ENCODE data around the gene CELA2A. TPM values are rescaled to one million over a fixed set of nuclear protein-coding genes. Genes with fewer than 3 reads are reported as not detected.
"Not testable (repeated sequence)": the region's sequence is repeated elsewhere in the genome, so short reads cannot be mapped to it uniquely, and the experiment has no call there.

The CELA2A gene
- total RNA-seq, 1 donor from 2014 or later: not detected

DNA sequence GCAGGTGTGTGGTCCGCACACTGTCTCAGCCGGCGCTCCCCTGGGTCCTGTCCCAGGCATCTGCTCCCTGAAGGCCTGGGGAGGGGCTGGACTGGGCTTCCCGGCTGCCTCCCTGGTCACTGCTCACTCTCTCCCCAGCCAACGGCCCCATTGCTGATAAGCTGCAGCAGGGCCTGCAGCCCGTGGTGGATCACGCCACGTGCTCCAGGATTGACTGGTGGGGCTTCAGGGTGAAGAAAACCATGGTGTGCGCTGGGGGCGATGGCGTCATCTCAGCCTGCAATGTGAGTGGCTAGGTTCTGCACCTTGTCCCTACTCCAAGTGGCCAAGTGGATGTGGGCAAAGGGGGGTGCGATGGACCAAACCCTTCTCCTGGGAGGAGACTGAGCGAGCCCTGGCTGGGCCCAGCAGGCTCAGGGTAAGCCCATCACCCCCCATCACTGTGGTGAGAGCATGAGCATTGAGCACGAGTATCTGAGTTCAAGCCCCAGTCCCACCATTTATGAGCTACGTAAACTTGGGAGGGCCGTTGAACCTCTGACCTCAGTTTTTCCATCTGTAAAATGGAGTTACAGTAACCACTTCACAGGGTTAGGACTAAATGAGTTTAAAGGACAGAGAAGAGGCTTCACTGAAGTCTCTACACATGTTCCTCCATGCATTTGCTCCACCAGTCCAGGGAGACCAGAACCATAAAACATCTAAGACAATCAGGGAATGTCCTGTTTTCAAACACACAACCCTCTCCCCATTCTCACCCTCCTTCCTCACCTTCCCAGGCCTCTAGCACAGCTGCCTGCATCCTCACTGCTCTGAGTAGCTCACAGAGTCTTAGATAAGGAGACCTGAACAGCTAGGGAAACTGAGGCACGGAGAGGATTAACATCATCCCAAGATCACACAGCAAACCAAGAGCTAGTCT is 11.8 kb upstream of the CELA2A start:
- DNase-seq (ENCODE audit: low read depth): no peak

DNA sequence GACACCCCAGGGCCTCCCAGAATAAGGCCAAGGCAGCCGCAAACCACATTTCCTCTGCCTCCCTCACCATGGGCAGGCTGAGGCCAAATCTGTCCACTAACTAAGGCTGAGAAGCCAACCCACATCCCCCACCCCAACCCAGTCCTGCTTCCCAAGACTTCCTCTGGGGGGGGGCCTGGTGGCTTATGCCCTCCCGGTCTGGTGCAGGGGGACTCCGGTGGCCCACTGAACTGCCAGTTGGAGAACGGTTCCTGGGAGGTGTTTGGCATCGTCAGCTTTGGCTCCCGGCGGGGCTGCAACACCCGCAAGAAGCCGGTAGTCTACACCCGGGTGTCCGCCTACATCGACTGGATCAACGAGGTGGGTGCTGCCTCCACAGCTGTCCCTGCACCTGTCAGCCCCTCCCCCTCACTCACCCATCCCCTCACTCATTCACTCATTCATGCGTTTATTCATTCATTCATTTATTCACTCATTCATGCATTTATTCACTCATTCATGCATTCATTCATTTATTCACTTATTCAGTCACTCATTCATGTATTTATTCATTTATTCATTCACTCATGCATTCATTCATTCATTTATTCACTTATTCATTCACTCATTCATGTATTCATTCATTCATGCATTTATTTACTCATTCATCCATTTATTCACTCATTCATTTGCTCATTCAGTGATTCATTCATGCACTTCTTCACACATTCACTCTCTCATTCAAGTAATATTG is 11.0 kb upstream of the CELA2A start:
- DNase-seq (ENCODE audit: low read depth): no peak

DNA sequence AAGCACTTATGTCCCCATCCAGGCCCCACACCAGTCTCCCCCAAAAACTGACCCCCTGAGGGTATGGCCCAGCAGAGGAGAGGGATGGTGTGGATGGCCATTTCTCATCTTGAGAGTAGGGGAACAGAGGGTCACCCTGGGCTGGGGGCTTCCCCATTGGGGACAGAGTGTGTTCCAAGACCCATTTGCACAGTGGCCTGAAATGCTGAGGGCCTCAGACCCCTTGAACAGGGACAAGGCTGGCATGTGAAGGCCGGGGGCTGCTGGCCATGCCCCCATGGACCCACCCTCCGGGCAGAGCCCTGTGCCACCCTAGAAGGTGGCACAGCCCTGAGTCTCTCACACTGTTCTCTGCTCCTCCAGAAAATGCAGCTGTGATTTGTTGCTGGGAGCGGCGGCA is 10.3 kb upstream of the CELA2A start:
- DNase-seq (ENCODE audit: low read depth): no peak

DNA sequence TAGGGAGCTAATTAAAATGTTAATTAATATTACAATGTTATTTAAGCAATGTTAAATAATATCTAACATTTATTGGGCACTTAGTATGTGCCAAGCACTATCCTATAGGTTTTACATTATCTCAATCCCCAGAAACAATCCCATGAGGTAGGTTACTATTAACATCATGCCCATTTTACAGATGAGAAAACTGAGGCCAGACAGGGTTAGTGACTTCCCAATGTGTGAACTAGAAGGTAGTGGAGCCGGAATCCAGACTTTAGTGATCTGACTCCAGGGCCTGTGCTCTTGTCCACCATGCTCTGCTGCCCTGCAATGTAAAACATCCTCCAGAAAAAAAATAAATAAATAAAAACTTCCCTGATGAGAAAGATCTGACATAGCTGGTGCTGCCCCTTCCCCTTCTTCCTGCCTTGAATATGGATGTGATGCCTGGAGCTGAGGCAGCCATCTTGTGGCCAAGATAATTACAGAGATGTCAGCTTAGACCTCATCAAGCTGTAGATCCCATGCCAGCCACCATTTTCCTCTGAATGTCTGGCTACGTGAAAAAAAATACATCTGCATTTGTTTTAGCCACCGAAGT is 7.6 kb upstream of the CELA2A start:
- DNase-seq (ENCODE audit: low read depth): no peak

DNA sequence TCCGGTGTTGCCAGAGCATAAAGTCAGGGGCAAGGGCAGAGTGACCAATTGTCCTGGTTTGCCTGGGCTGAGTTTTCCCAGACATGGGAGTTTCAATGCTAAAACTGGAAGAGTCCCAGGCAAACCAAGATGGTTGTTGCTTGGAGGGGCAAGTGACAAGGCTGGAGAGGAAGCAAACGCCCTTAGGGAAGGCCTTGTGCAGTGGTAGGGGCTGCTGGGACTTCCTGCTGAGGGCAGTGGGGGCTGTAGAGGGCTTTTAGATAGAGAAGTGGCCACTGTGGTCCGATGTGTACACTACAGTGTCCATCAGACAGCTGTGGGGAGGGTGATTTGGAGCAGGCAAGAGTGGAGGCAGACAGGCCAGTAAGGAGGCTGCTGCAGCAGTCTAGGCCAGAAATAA is 7.0 kb upstream of the CELA2A start:
- DNase-seq (ENCODE audit: low read depth): no peak

DNA sequence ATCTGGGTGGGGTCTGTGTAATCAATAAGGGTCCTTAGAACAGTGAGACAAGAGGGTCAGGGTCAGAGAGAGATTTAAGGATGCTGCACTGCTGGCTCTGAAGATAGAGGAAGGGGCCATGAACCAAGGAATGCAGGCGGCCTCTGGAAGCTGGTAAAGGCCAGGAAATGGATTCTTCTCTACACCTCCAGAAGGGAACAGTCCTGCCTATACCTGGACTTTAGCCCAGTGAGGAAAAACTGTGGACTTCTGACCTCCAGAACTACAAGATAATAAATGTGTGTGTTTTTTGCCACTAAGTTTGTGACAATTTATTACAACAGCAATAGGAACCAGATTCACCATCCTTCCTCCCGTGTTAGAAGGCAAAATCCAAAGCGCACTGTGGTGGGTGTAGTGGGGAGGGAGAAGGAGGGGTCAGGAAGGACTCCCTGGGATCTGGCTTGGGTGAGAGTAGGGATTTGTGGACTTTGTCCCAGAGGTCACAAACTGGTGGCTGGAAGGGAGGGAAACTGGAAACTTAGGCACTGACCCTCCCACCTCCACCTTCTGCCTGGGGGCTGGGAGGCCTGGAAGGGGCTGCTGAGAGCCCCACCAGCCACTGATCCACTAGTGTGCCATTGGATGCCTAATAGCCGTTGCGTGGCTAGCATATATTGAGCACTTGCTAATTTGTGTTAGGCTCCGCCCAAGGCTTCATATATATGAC is 5.4 kb upstream of the CELA2A start:
- no peak for DNase-seq (ENCODE audit: low read depth)

DNA sequence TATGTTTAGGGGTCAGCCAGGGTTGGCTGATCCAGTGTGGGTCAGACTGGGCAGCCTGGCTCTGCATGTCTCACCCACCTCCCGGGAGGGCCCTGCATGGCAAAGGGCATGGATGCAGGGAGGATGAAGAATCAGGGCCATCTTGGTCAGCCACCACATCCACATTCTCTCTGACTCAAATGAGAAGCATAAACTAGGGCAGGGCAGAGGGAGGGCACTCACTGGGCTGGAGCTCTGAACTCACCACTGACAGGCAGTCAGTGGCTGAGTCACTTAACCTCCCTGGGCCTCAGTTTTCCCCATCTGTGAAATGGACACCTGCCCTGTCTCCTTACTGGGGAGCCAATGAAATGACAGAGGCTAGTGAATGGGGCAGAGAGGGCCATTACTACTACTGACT is 4.3 kb upstream of the CELA2A start:
- DNase-seq (ENCODE audit: low read depth): no peak

DNA sequence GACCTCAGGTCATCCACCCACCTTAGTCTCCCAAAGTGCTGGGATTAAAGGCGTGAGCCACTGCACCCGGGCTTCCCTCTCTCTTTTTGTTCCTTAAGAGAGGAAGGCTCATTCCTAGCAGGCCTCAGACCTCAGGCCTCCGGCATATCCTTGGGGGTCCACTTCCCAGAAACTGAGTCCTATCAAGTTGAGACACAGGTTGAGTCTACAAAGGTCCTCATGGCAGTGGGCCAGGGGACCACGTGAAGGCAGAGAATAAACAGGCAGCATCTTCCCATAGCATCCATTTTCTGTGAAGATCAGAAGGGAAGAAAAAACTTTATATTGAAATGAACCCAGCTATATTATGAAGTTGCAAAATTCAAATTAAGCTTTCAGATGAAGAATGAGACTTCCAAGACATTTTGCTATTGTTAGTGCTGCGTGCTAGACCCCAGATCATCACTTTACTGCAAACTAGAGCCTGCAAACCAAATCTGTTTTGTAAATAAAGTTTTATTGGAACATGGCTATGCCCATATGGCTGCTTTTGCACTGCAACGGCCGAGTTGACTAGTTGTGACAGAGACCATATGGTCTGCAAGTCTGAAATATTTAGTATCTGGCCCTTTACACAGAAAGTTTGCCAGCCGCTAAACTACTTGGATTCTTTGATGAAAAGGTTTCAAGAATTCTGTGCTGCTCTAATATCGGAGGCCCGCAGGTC is 3.5 kb upstream of the CELA2A start:
- DNase-seq (ENCODE audit: low read depth): no peak

DNA sequence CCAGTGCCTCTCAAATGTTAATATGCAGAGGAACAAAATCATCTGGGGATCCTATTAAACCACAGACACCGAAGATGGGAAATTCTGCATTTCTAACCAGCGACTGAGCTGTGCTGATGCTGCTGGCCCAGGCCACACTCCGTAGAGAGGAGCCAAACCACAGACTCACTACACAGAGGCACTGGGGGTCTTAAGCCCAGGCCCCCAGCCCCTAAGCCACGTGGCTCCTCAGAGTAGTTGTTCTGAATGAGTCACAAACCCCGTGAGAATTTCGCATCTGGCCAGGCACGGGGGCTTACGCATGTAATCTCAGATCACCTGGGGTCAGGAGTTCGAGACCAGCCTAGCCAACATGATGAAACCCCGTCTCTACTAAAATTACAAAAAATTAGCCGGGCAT is 2.8 kb upstream of the CELA2A start:
- no peak for DNase-seq (ENCODE audit: low read depth)

DNA sequence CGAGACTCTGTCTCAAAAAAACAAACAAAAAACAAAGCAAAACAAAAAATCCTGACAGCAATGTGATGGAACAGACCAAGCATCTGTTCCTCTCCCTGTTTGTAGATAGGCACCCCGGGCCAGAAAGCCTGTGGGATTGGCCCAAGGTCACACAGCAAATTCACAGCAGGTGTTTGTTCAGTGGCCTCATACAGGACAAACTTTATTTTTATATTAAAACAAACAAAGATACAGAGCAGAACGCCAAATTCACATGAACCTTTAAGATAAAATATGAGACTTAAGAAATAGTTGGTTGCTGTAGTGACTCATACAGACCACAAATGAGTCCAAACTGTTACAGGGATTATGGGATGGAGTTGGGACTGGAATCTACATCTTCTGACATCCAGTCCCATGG is 2.3 kb upstream of the CELA2A start:
- peak; percentile 53 for DNase-seq (ENCODE audit: low read depth)

DNA sequence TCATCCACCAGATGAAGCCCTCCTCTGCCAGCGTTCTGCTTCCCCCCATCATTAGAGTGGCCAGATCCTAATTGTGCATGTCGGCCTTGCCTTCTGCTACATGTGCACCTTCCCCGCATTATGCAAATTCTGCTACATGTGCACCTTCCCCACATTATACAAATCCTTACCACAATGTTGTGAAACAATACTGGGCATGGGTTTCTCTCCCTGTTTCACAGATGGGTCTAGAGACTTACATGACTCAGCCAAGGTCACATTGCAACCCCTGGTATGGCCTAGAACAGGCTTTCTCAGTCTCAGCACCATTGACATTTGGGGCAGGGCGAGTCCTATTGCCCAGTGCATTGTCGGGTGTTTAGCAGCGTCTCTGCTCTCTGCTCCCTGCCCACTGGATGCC is 1.0 kb upstream of the CELA2A start:
- DNase-seq (ENCODE audit: low read depth): no peak

DNA sequence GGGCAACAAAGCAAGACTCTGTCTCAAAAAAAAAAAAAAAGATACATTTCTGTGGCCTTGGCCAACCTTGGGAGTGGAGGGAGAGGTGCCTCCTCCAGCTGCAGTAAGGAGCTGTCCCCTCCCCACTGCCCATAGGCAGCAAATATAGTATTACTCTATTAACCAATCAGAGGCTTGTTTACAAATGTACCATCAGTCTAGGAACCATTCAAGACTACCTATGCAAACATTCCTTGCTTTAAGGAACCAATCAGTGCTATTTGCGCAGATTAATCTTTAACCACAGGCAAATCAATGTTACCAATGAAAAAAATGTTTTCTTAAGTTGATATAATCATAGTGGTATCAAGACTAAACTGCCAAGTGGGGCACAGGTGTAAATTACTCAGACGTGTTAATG is 1.1 kb downstream of the CELA2A start:
- DNase-seq (ENCODE audit: low read depth): no peak

DNA sequence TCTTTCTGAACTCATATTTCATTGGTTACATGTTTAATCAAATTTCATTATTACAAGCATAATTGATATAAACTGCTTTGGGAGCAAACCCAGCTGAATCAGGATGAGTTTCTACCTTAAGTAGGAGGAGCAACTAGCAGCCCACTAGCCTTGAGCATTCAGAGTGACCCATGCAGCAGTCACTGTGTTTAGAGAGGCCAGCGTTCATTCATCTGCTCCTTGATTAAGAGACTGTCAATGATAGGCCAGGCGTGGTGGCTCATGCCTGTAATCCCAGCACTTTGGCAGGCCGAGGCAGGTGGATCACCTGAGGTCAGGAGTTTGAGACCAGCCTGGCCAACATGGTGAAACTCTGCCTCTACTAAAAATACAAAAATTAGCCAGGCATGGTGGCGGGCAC is 1.9 kb downstream of the CELA2A start:
- not testable (repeated sequence) for DNase-seq (ENCODE audit: low read depth)

DNA sequence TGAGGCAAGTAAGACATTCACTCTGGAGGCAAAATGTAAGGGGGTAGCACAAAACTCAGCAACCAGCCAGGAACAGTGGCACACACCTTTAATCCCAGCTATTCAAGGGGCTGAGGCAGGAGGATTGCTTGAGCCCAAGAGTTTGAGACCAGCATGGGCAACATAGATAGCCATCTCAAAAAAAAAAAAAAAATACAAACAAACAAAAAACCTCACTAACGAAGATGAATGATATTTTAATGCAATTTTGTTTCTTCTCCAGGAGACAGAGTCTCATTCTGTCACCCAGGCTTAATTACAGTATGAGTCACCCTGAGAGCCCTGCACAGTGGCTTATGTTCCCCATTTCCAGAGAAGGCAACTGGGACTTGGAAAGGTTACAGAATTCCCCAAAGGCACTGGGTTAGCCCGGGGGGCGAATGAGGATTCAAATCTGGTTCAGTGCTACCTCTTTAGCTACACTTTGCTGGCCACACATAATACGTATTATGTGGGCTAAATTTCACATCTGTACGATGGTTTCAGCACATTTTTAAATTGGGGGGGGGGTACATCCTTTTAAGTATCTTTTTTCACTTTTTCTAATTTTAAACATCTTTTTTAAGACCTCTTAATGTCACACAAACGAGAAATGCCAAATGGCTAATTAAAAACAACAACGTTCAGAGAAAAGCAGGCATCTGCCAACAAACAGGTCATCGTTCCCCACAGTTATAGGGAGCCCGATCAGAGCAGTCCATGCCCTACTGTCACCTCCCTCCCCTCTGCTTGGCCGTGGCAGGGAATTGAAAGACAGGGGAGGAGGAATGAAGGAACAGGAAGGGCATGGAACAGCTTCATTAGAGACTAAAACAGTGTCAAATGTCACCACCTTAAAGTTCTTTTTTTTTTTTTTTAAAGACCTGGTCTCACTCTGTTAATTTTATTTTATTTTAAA is 3.5 kb downstream of the CELA2A start:
- peak; percentile 75 for DNase-seq (ENCODE audit: low read depth)

DNA sequence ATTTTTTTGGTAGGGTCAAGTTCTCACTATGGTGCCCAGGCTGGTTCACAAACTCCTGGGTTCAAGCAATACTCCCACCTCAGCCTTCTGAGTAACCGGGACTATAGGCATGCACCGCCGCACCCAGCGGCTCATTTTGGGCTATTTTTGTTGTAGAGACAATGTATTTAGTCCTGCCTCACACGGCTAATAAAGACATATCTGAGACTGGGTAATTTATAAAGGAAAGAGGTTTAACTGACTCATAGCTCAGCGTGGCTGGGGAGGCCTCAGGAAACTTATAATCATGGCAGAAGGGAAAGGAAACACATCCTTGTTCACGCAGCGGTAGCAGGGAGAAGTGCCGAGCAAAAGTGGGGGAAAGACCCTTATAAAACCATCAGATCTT is 4.2 kb downstream of the CELA2A start:
- no peak for DNase-seq (ENCODE audit: low read depth)

DNA sequence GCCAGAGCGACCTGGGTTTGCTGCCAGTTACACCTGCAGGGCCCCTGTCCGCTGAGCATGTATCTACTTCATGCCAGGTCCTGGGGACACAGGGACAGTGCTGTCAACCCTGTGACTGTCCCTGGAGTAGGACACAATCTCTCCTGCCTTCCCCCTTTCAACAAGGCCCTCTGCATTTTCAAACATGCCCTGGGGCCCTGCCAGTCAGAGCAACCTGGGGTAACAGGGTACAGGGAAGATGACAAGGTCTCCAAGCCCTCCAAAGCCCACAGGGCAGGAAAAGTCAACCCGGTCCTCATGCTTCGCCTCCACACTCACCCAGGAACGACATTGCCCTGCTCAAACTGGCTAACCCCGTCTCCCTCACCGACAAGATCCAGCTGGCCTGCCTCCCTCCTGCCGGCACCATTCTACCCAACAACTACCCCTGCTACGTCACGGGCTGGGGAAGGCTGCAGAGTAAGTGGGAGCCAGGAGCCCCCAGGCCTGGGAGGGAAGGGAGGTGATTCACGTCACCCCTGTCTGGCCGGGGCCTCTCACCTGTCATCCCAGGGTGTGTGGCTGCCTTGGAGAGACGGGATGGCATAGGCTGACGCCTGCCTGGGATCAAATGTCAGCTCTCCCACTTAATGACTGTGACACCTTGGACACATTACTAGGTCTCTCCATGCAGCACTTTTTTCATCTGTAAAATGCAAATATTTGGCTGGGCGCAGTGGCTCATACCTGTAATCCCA is 6.7 kb downstream of the CELA2A start:
- DNase-seq (ENCODE audit: low read depth): not testable (repeated sequence)

DNA sequence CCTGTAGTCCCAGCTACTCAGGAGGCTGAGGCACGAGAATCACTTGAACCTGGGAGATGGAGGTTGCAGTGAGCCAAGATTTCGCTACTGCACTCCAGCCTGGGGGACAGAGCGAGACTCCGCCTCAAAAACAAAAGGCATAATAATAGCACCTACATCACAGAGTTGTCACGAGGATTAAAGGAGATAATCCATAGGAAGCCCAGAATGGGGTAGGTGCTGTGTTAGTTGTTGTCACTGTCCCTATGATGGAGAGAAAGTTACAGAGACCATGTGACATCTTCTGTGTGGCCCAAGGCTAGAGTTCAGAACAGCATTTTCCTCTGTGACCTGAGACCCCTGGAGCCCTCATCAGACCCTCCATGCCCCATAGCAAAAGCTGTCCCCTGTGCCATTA is 7.4 kb downstream of the CELA2A start:
- DNase-seq (ENCODE audit: low read depth): not testable (repeated sequence)

DNA sequence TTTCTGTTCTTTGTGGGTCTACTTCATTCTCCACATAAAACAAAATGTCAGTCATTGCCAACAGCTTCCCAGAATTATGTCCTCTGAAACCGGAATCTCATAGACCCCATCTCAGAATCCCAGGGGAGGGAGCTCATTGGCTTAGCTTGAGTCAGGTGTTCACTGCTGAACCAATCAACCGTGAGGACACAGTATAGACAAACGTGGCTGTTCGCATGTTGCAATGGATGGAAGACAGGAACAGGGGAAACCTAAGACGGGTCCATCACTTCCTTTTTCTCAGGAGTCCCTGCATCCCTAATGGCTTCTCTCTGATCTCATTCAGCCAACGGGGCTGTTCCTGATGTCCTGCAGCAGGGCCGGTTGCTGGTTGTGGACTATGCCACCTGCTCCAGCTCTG is 9.1 kb downstream of the CELA2A start:
- no peak for DNase-seq (ENCODE audit: low read depth)

Data from myocyte (in vitro differentiated cells).